Measurements from ENCODE around the gene ALDH3B2. TPM values are rescaled to one million over a fixed set of nuclear protein-coding genes. Genes with fewer than 3 reads are reported as not detected.

The ALDH3B2 gene
- polyA plus RNA-seq, 3 donors, result not detected

DNA sequence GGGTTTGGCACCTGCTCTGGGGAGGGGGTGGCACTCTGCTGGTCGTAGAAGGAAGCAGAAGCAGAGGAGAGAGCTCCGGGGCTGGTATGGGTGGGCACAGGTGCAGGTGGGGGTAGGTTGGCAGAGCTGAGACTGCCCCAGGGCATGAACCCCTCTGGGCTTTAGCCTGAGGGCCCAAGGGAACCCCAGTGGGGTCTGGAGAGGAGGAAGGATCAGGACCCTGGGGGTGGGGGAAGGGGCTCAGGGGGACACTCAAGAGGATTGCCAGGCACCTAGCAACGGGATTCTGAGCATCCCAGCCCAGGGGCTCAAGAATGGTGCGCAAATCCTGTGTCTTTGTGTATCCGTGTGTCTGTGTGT is 6.3 kb downstream of the ALDH3B2 start:
- Histone ChIP-seq H3K9me3 (replicated peaks in 1 of 2; ENCODE audit: control insufficient read depth in 1 of 2, insufficient read depth in 1 of 2, low read length in 2 of 2) (no peaks in the 10 kb centered on the region), H3K4me2 (replicated peaks; ENCODE audit: extremely low read depth, low read length, poor library complexity, severe bottlenecking) (no peak overlapping the region), H3K4me3 (replicated peaks in 1 of 3; ENCODE audit: low read depth in 2 of 3, low read length in 3 of 3) (no peak overlapping the region), H2AFZ (ENCODE audit: insufficient read depth, low read depth, low read length, poor library complexity, severe bottlenecking) (no peak overlapping the region), H3K27me3 (ENCODE audit: control insufficient read depth in 2 of 2, insufficient read depth in 2 of 2, low read length in 2 of 2) (no peaks in the 10 kb centered on the region), H3K27ac (ENCODE audit: low read depth in 1 of 2, low read length in 2 of 2) (no peak overlapping the region), H3K4me1 (ENCODE audit: control insufficient read depth in 1 of 2, insufficient read depth in 2 of 2, low read length in 2 of 2) (no peaks in the 10 kb centered on the region), H3K9ac (ENCODE audit: insufficient read depth, low read length, poor library complexity, severe bottlenecking) (no peak overlapping the region), H3K36me3 (replicated peaks in 1 of 2; ENCODE audit: control insufficient read depth in 1 of 2, insufficient read depth in 2 of 2, low read length in 2 of 2) (no peaks in the 10 kb centered on the region), H4K20me1 (ENCODE audit: insufficient read depth, low read length) (no peaks in the 10 kb centered on the region), H3K79me2 (ENCODE audit: insufficient read depth, low read length) (no peaks in the 10 kb centered on the region)
- Mint-ChIP-seq H3K9me3 (no peaks in the 10 kb centered on the region), H3K27ac (no peak overlapping the region), H3K27me3 (ENCODE audit: low read depth in 3 of 3) (peaks cover 0 to under 1% (median 0%) of the 10 kb centered on the region in 3 donors), H3K36me3 (no peaks in the 10 kb centered on the region), H3K4me1 (no peaks in the 10 kb centered on the region), H3K4me3 (no peak overlapping the region)
- intact Hi-C loops (cut with micrococcal nuclease), result no loop called here
- DNase-seq, result no peak
- WGBS (ENCODE audit: insufficient coverage), result 62% methylated on average over 5 of the region's 5 CpGs
- TF ChIP-seq, protein P1, sequence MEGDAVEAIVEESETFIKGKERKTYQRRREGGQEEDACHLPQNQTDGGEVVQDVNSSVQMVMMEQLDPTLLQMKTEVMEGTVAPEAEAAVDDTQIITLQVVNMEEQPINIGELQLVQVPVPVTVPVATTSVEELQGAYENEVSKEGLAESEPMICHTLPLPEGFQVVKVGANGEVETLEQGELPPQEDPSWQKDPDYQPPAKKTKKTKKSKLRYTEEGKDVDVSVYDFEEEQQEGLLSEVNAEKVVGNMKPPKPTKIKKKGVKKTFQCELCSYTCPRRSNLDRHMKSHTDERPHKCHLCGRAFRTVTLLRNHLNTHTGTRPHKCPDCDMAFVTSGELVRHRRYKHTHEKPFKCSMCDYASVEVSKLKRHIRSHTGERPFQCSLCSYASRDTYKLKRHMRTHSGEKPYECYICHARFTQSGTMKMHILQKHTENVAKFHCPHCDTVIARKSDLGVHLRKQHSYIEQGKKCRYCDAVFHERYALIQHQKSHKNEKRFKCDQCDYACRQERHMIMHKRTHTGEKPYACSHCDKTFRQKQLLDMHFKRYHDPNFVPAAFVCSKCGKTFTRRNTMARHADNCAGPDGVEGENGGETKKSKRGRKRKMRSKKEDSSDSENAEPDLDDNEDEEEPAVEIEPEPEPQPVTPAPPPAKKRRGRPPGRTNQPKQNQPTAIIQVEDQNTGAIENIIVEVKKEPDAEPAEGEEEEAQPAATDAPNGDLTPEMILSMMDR (IDR thresholded peaks at IDR 0.05), result no peak

DNA sequence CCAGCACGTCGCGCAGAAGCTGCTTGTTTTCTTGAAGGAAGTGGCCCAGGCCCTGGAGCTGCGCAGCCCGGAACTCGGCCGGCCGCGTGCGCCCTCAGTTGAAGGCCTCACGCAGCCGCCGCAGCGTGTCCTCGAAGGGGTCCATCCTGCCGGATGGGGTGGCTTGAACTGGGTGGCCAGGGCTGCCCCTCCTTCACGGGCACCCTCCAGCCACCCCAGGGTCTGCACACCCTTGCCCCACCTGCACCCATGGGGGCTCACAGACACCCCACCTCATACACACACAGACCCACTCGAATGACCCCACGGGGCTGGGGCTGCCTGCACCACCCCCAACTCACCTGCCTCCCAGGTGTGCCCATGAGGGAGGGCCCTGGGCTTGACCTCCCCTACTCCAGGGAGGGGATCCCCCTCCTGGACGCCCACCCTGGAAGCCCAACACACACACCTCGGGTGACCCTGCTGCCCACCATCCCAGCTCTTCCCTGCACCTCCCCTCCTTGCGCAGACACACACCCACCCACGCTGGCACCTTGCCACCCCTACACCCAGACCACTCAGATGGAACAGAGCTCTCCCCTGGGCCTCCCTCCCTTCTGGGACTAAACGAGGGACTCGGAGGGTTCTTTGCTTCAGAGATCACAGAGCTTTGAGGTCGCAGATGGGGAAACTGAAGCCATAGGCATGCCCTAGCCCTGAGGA is 6.8 kb downstream of the ALDH3B2 start:
- Mint-ChIP-seq H3K27ac (no peak overlapping the region), H3K4me1 (no peaks in the 10 kb centered on the region), H3K27me3 (ENCODE audit: low read depth in 3 of 3) (no peaks in the 10 kb centered on the region), H3K4me3 (no peak overlapping the region), H3K9me3 (no peaks in the 10 kb centered on the region), H3K36me3 (no peaks in the 10 kb centered on the region)
- Histone ChIP-seq H3K27me3 (ENCODE audit: control insufficient read depth in 2 of 2, insufficient read depth in 2 of 2, low read length in 2 of 2) (no peaks in the 10 kb centered on the region), H3K4me3 (replicated peaks in 1 of 3; ENCODE audit: low read depth in 2 of 3, low read length in 3 of 3) (no peak overlapping the region), H3K36me3 (replicated peaks in 1 of 2; ENCODE audit: control insufficient read depth in 1 of 2, insufficient read depth in 2 of 2, low read length in 2 of 2) (no peaks in the 10 kb centered on the region), H2AFZ (ENCODE audit: insufficient read depth, low read depth, low read length, poor library complexity, severe bottlenecking) (no peak overlapping the region), H3K27ac (ENCODE audit: low read depth in 1 of 2, low read length in 2 of 2) (no peak overlapping the region), H3K79me2 (ENCODE audit: insufficient read depth, low read length) (no peaks in the 10 kb centered on the region), H3K4me1 (ENCODE audit: control insufficient read depth in 1 of 2, insufficient read depth in 2 of 2, low read length in 2 of 2) (no peaks in the 10 kb centered on the region), H3K9me3 (replicated peaks in 1 of 2; ENCODE audit: control insufficient read depth in 1 of 2, insufficient read depth in 1 of 2, low read length in 2 of 2) (no peaks in the 10 kb centered on the region), H3K4me2 (replicated peaks; ENCODE audit: extremely low read depth, low read length, poor library complexity, severe bottlenecking) (no peak overlapping the region), H3K9ac (ENCODE audit: insufficient read depth, low read length, poor library complexity, severe bottlenecking) (no peak overlapping the region), H4K20me1 (ENCODE audit: insufficient read depth, low read length) (no peaks in the 10 kb centered on the region)
- no peak for DNase-seq
- TF ChIP-seq, protein P1 (IDR thresholded peaks at IDR 0.05), result no peak
- intact Hi-C loops (cut with micrococcal nuclease), result no loop called here
- WGBS (ENCODE audit: insufficient coverage), result 88% methylated on average over 26 of the region's 26 CpGs
